GM12892 (cell line): ENCODE measurements around the gene CHIT1.
"Not testable (repeated sequence)": the region's sequence is repeated elsewhere in the genome, so short reads cannot be mapped to it uniquely, and the experiment has no call there.

Source experiments
- POLR2A ChIP-seq: IDR thresholded peaks from 2 replicates; pipeline ENCODE4 v1.6.1; 2011; ENCODE audit warnings: low read depth, low read length, control low read depth
- POLR2AphosphoS5 ChIP-seq: IDR thresholded peaks from 2 replicates; pipeline ENCODE4 v1.6.1; 2011; ENCODE audit warnings: low read depth, low read length, control low read depth
- TAF1 ChIP-seq: IDR thresholded peaks from 2 replicates; pipeline ENCODE4 v1.6.1; 2011; ENCODE audit warnings: low read depth, mild to moderate bottlenecking, control low read depth, low read length, borderline replicate concordance

- not testable (repeated sequence) for TF ChIP-seq POLR2A, POLR2AphosphoS5, TAF1
Observed at GRCh38 chr1:203254782-203255181, 25.3 kb upstream of the CHIT1 start.
